HG02973 (cell line): ENCODE results near the gene EP300.
"Not testable (repeated sequence)": the region's sequence is repeated elsewhere in the genome, so short reads cannot be mapped to it uniquely, and the experiment has no call there.

Source experiments
- ATAC-seq: cut with Tn5 transposase; IDR thresholded peaks from one replicate; pipeline ENCODE4 v1.9.1; 2021; ENCODE audit warnings: moderate library complexity; ENCODE audit not compliant: unreplicated experiment

EP300 gene

GRCh38 chr22:41092023-41092817 is at the start of gene EP300:
EP300 (plus strand) TSS chr22:41092592; CDS start chr22:41093005, 413 bp downstream.
- ATAC-seq = peak; percentile 40

- no peak for ATAC-seq
Measured at GRCh38 chr22:41043722-41044121, 48.7 kb upstream of the EP300 start.

- ATAC-seq = not testable (repeated sequence)
Measured at GRCh38 chr22:41045575-41045974, 46.8 kb upstream of the EP300 start.

GRCh38 chr22:41047801-41048211 is 44.6 kb upstream of the EP300 start:
- ATAC-seq = no peak

GRCh38 chr22:41048345-41048744 is 44.0 kb upstream of the EP300 start:
- ATAC-seq = not testable (repeated sequence)

DNA sequence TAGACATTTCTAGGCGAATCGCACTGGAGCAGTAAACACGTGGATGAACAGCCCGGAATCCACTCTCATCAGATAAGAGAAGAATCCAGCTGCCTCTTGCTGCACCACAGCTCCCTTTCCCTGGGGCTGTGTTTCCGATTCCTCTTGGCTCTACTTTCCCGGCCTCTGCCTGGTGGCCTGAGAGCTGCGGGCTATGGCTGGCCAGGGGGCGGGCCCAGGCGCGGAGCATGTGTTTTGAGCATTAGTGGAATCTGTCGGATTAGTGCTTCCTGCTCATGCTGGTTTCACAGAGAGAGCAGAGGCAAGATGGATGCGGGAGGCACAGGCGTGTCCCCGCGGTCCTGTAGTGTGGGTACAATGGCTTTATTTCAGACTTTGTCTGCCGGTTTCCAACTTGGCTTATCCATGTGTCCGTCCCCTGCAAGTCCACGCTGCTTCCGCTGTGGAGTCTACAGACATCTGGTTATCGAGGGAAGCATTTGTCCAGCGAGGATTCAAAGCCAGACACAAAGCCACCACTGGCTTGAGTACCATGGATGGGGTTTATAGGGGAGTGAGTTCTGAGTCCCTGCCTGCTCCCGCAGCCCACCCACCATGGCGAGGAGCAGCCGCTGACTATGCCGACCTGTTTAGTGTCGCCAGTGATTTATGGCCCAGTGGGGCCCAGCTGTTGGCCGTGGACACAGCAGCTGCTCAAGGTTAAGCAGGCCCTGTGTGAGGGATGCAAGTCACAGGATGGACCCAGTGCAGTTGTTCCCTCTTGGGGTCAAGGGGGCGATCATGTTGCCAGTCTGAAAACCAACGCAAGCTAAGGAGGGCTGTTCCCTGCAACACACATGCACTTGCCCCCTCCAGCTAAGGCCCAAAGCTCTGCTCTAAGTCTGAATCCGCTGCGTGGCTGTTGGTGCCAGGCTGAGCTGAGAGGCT is 43.3 kb upstream of the EP300 start:
- no peak for ATAC-seq

GRCh38 chr22:41049795-41050194 is 42.6 kb upstream of the EP300 start:
- not testable (repeated sequence) for ATAC-seq

DNA sequence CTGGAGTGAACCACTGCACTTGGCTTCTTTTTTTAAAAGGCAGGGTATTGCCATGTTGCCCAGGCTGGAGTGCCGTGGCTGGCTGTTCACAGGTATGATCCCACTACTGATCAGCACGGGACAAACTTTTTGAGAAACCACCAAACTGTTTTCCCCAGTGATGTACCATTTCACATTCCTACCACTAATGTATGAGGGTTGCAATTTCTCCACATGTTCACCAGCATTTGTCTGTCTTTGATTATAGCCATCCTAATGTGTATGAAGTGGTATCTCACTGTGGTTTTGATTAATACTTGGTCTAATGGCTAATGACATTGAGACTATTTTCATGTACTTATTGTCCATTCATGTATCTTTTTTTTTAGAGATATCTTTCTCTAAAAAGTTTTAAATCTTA is 41.5 kb upstream of the EP300 start:
- no peak for ATAC-seq

GRCh38 chr22:41052661-41053490 is 39.5 kb upstream of the EP300 start:
- no peak for ATAC-seq

- no peak for ATAC-seq
Measured at GRCh38 chr22:41057076-41057475, 35.3 kb upstream of the EP300 start.

DNA sequence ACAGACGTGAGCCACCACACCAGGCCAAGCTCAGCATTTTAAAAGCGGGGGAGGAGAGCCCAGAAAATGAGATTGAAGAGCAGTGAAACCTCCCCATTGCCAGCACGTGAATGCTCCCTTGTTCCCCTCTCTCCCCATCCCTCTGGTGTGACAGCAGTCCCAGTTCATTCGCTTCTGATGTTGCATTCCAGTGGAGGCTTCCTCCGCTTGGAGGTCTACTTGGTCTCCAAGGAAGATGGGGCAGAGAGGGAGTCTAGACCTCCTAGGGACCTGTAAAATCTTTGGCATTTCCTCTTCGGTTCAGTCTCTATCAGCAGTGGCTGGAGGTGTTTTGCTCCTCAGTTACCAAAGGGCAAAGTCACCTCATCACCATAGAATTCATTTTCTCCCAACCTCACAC is 30.2 kb upstream of the EP300 start:
- ATAC-seq = no peak

GRCh38 chr22:41064326-41064725 is 28.1 kb upstream of the EP300 start:
- ATAC-seq = not testable (repeated sequence)

- ATAC-seq = not testable (repeated sequence)
Measured at GRCh38 chr22:41066341-41066740, 26.1 kb upstream of the EP300 start.

- ATAC-seq = not testable (repeated sequence)
Measured at GRCh38 chr22:41067968-41068367, 24.4 kb upstream of the EP300 start.

GRCh38 chr22:41070665-41071331 is 21.6 kb upstream of the EP300 start:
- ATAC-seq = no peak

DNA sequence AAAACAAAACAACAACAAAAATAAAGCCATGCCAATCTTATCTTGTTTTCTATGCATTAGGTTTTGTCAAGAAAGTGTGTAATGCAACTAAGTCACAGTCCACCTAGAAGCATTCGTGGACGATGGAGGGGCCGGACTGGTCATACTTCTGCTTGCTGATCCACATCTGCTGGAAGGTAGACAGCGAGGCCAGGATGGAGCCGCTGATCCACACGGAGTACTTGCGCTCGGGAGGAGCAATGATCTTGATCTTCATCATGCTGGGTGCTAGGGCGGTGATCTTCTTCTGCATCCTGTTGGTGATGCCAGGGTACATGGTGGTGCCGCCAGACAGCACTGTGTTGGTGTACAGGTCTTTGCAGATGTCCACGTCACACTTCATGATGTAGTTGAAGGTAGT is 18.3 kb upstream of the EP300 start:
- no peak for ATAC-seq

- no peak for ATAC-seq
Measured at GRCh38 chr22:41074466-41074865, 17.9 kb upstream of the EP300 start.

DNA sequence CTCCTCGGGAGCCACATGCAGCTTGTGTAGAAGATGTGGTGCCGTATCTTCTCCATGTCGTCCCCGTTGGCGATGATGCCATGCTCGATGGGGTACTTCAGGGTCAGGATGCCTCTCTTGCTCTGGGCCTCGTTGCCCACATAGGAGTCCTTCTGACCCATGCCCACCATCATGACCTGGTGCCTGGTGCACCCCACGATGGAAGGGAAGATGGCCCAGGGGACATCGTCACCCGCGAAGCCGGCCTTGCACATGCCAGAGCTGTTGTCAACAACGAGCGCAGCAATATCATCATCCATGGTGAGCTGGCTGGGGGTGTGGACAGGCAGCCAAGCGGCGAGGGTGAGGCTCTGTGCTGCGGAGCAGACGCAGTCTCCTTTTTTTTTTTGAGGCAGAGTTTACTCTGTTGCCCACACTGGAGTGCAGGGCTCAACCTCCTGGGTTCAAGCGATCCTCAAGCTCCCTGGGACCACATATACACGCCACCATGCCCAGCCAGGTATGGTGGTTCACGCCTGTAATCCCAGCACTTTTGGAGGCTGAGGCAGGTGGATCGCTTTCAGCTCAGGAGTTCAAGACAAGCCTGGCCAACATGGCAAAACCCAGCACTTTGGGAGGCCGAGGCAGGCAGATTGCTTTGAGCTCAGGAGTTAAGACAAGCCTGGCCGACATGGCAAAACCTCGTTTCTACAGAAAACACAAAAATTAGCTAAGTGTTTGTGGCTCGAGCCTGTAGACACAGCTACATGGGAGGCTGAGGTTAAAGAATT is 17.3 kb upstream of the EP300 start:
- ATAC-seq = no peak

- no peak for ATAC-seq
Measured at GRCh38 chr22:41075946-41076345, 16.4 kb upstream of the EP300 start.

- no peak for ATAC-seq
Measured at GRCh38 chr22:41076857-41077256, 15.5 kb upstream of the EP300 start.
